Activated T-helper 1 cell treated with anti-CD3 and anti-CD28 coated beads, Interleukin-12 subunit alpha, Interleukin-12 subunit beta, Interleukin-2, Interleukin-4 antibody, amounts not matched to agents 30 ng/mL and 10 ng/mL and 1 ng/mL, durations not matched to agents 14 hours and 24 hours and 36 hours (primary cell): ENCODE measurements around the gene MSI2. TPM values are rescaled to one million over a fixed set of nuclear protein-coding genes. Genes with fewer than 3 reads are reported as not detected.

Experiments
- DNase-seq: peaks from one replicate; pipeline ENCODE4 v3.0.0; 2021; ENCODE audit warnings: low spot score
- H3K27ac Mint-ChIP-seq: one replicate; pipeline ENCODE4 v1.8.0; 2021; ENCODE audit warnings: mild to moderate bottlenecking, mixed read lengths
- H3K27me3 Mint-ChIP-seq: one replicate; pipeline ENCODE4 v1.8.0; 2022; ENCODE audit warnings: mild to moderate bottlenecking, moderate library complexity, mixed read lengths; ENCODE audit not compliant: insufficient read depth
- H3K36me3 Mint-ChIP-seq: one replicate; pipeline ENCODE4 v1.8.0; 2021; ENCODE audit warnings: low read depth, mixed read lengths
- H3K4me1 Mint-ChIP-seq: one replicate; pipeline ENCODE4 v1.8.0; 2021; ENCODE audit warnings: low read depth, mixed read lengths
- H3K4me3 Mint-ChIP-seq: one replicate; pipeline ENCODE4 v1.8.0; 2021; ENCODE audit warnings: mild to moderate bottlenecking, moderate library complexity, mixed read lengths
- H3K9me3 Mint-ChIP-seq: one replicate; pipeline ENCODE4 v1.8.0; 2021; ENCODE audit warnings: mixed read lengths
- intact Hi-C: fragments of 100-400 bp; cut with micrococcal nuclease; formaldehyde crosslinking; loops from one replicate; pipeline ENCODE4 v1.15.1; 2024
- total RNA-seq: library from RNA; stranded (reverse); gene quantifications from 2 replicates; pipeline ENCODE4 v1.2.3, GENCODE V29; 2022

MSI2 gene
- total RNA-seq, 1 donor from 2014 or later = 278 TPM

- Mint-ChIP-seq H3K9me3 (no peaks in the 10 kb centered on the region), H3K4me3 (no peak overlapping the region), H3K36me3 (peaks cover 6% of the 10 kb centered on the region), H3K4me1 (peaks cover 32% of the 10 kb centered on the region), H3K27me3 (no peaks in the 10 kb centered on the region), H3K27ac (no peak overlapping the region)
- intact Hi-C loops = no loop called here
- DNase-seq = no peak
These were observed 283.4 kb downstream of the MSI2 start for GRCh38 chr17:57539529-57540301.

DNA sequence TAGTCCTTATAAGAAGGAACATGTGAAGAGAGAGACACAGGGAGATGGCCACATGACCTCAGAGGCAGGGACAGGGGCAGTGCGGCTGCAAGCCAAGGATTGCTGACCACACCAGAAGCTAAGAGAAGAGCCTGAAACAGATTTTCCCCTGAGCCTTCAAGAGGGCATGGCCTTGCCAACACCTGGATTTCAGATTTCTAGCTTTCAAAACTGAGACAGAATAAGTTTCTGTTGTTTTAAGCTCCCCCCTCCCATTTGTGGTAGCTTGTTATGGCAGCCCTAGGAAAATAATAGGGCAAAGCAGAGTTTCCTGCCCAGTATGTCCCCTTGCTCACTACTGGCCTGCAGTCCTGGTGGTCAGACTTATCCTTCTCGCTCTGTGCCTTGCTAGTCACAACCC, 284.3 kb downstream of the MSI2 start:
- no peak for DNase-seq
- no peak overlapping the region for H3K4me3 Mint-ChIP-seq
- H3K9me3 Mint-ChIP-seq = no peaks in the 10 kb centered on the region
- H3K4me1 Mint-ChIP-seq = peaks cover 32% of the 10 kb centered on the region
- peak overlapping the region; percentile 41 for H3K27ac Mint-ChIP-seq
- intact Hi-C loops = no loop called here
- no peaks in the 10 kb centered on the region for H3K27me3 Mint-ChIP-seq
- H3K36me3 Mint-ChIP-seq = peaks cover 6% of the 10 kb centered on the region

DNA sequence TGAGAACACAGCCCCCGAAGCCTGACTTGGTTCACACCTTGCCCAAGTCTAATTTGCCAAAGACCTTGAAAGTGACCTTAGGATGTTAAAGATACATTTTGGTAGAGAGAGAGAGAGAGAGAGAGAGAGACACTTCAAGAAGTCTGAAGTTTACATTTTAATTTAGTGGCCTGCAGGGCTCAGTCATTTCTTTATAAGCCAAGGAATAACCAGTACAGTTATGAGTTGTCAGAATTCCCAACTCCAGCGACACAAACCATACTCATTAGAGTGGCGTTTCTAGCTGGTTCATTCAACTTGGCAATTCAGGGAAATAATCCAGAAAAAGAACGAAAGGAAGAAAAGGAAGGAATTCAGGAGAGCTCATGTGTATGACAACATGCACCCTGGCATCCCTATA, 284.7 kb downstream of the MSI2 start:
- Mint-ChIP-seq H3K4me3 (no peak overlapping the region), H3K36me3 (peaks cover 6% of the 10 kb centered on the region), H3K4me1 (peaks cover 30% of the 10 kb centered on the region), H3K27me3 (no peaks in the 10 kb centered on the region), H3K9me3 (no peaks in the 10 kb centered on the region), H3K27ac (peak overlapping the region; percentile 41)
- no peak for DNase-seq
- intact Hi-C loops = no loop called here

DNA sequence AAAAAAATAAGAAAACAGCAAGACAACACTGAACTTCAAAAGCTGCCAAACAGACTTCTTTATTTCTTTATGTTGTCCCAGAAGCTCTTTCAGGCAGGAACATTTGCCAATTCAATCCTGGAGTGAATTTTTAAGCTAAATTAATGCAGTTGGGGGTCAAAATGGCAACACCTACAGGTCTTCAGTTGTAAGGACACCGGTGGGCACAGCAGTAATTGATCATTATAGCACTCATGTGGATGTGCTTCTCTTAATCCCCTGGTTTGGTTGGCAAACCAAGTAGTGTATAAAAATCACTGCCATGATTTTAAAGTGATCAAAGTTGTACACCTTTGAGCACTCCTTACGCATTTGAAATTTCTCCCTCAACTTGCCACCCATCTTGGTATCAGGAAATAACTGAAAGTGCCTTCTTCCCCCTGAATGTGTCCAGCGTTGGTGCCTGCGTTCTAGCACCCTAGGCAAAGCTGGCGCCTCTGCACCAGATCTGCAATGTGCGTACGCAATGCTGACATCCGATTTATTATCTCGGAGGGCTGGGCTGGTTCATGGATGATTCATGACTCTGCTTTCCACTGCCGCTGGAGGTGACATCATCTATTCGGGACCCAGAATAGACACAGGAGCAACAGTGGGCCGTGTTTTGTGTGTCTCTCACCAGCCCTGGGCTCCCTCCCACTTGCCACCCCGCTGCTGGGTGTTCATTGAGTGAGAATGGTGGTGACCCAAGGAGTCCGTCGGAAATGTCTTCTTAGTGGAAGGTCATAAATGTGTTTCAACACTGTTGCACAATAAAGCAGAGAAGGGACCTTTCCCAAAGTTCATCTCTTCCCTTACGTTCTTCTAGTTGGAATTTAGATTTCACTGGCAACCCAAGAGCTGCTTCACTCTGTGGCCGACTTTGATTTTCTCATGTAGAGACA, 285.4 kb downstream of the MSI2 start:
- H3K4me1 Mint-ChIP-seq = peaks cover 26% of the 10 kb centered on the region
- no peaks in the 10 kb centered on the region for H3K27me3 Mint-ChIP-seq
- intact Hi-C loops = no loop called here
- H3K9me3 Mint-ChIP-seq = no peaks in the 10 kb centered on the region
- no peak overlapping the region for H3K4me3 Mint-ChIP-seq
- DNase-seq = no peak
- H3K27ac Mint-ChIP-seq = no peak overlapping the region
- peaks cover 6% of the 10 kb centered on the region for H3K36me3 Mint-ChIP-seq

- H3K27me3 Mint-ChIP-seq = no peaks in the 10 kb centered on the region
- no peak overlapping the region for H3K4me3 Mint-ChIP-seq
- no peak overlapping the region for H3K27ac Mint-ChIP-seq
- DNase-seq = no peak
- peaks cover 28% of the 10 kb centered on the region for H3K4me1 Mint-ChIP-seq
- no peaks in the 10 kb centered on the region for H3K9me3 Mint-ChIP-seq
- intact Hi-C loops = no loop called here
- H3K36me3 Mint-ChIP-seq = peaks cover 10% of the 10 kb centered on the region
These were observed 286.2 kb downstream of the MSI2 start for GRCh38 chr17:57542510-57542909.

GRCh38 chr17:57543230-57543629, 286.9 kb downstream of the MSI2 start:
- intact Hi-C loops = no loop called here
- Mint-ChIP-seq H3K4me3 (no peak overlapping the region), H3K36me3 (peaks cover 10% of the 10 kb centered on the region), H3K9me3 (no peaks in the 10 kb centered on the region), H3K27me3 (no peaks in the 10 kb centered on the region), H3K27ac (no peak overlapping the region), H3K4me1 (peaks cover 23% of the 10 kb centered on the region)
- DNase-seq = no peak

DNA sequence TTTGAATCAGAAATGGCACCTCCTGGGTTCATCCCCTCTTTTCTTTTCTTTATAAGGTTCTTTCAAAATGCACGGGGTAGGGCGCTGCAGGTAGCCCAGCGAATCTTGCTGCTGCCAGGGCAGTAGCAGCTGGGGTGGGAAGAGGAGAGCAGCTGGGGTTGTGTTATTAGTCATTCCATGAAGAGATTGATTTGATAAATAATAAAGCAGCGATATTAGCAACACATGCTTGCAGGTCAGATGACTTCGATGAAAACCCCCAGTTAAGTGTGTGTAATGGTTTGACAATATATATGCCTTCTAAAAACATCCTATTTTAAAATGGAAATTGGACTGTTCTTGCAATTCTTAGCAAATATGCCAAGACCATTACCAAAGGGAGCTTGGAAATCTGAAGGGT, 288.1 kb downstream of the MSI2 start:
- Mint-ChIP-seq H3K9me3 (no peaks in the 10 kb centered on the region), H3K27ac (no peak overlapping the region), H3K27me3 (no peaks in the 10 kb centered on the region), H3K36me3 (peaks cover 12% of the 10 kb centered on the region), H3K4me3 (no peak overlapping the region), H3K4me1 (peaks cover 20% of the 10 kb centered on the region)
- DNase-seq = no peak
- intact Hi-C loops = no loop called here

DNA sequence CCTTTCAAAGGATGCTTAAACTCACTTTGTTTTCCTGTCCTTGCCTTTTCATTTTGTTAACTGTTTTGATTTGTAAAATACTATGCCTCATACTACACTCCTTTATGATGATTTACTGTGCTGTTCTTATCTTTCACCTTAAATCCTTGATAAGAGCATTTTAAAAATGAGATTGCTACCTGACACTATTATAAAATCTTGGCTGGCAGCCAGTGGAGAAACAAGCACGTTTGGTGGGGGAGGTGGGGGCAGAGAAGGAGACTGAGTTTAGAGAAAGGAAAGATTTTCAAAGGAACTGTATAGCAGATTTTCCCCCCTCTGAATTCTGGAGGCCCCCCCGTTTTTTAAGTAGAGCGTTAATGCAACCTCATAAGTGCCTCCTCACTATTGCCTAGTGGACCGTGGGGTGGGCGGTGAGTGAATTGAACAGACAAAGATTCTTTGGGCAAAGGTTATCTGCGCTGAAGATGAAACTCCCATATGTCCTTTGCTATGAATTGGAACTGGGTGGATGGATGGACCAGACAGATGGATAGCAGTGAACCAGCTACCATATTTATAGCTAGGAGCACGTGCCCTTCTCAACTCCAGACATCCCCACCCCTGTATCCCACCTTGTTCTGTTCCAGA, 288.6 kb downstream of the MSI2 start:
- intact Hi-C loops = no loop called here
- no peak overlapping the region for H3K4me3 Mint-ChIP-seq
- H3K36me3 Mint-ChIP-seq = peaks cover 15% of the 10 kb centered on the region
- DNase-seq = no peak
- H3K9me3 Mint-ChIP-seq = no peaks in the 10 kb centered on the region
- H3K4me1 Mint-ChIP-seq = peaks cover 20% of the 10 kb centered on the region
- H3K27me3 Mint-ChIP-seq = no peaks in the 10 kb centered on the region
- no peak overlapping the region for H3K27ac Mint-ChIP-seq

GRCh38 chr17:57545731-57546342, 289.5 kb downstream of the MSI2 start:
- Mint-ChIP-seq H3K36me3 (peaks cover 13% of the 10 kb centered on the region), H3K27ac (no peak overlapping the region), H3K27me3 (no peaks in the 10 kb centered on the region), H3K4me3 (no peak overlapping the region), H3K4me1 (peaks cover 15% of the 10 kb centered on the region), H3K9me3 (no peaks in the 10 kb centered on the region)
- no peak for DNase-seq
- intact Hi-C loops = no loop called here

- intact Hi-C loops = no loop called here
- Mint-ChIP-seq H3K27me3 (no peaks in the 10 kb centered on the region), H3K4me1 (peaks cover 12% of the 10 kb centered on the region), H3K9me3 (no peaks in the 10 kb centered on the region), H3K4me3 (no peak overlapping the region), H3K36me3 (peaks cover 8% of the 10 kb centered on the region), H3K27ac (no peak overlapping the region)
- DNase-seq = no peak
These were observed 292.4 kb downstream of the MSI2 start for GRCh38 chr17:57548421-57549410.

GRCh38 chr17:57549468-57549867, 293.1 kb downstream of the MSI2 start:
- intact Hi-C loops = no loop called here
- peaks cover 12% of the 10 kb centered on the region for H3K4me1 Mint-ChIP-seq
- H3K9me3 Mint-ChIP-seq = no peaks in the 10 kb centered on the region
- H3K36me3 Mint-ChIP-seq = peaks cover 8% of the 10 kb centered on the region
- no peak overlapping the region for H3K27ac Mint-ChIP-seq
- no peak overlapping the region for H3K4me3 Mint-ChIP-seq
- no peaks in the 10 kb centered on the region for H3K27me3 Mint-ChIP-seq
- no peak for DNase-seq

DNA sequence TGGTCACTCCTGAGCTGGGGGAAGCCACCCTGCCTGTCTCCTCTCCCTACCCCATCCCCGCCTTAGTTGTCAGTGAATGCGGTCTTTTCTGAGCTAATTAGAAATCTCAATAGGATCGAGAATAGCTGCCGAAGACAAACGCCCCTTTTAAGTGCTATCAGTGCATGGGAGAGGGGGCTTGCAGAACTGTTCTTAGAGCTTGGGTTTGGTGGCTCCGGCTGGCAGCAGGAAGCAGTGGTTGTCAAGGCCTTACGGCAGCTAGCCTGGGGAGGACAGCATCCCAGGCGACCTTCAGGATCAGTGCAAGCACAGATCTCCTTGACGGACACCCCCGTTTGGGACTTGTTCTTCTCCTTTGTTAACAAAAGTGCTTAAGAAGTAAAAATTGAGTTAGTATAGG, 293.7 kb downstream of the MSI2 start:
- Mint-ChIP-seq H3K27ac (no peak overlapping the region), H3K36me3 (peaks cover 8% of the 10 kb centered on the region), H3K9me3 (no peaks in the 10 kb centered on the region), H3K4me3 (no peak overlapping the region), H3K27me3 (no peaks in the 10 kb centered on the region), H3K4me1 (peaks cover 12% of the 10 kb centered on the region)
- DNase-seq = no peak
- intact Hi-C loops = no loop called here
